ENCODE results near the gene JAG2.

Gene JAG2

GRCh38 chr14:105203701-105204100, 35.1 kb upstream of the JAG2 start:
- DNase-seq (ENCODE audit: low read depth, low spot score) = no peak

- peak; percentile 34 for DNase-seq (ENCODE audit: low read depth, low spot score)
These were observed 34.5 kb upstream of the JAG2 start for GRCh38 chr14:105203057-105203531.

- no peak for DNase-seq (ENCODE audit: low read depth, low spot score)
These were observed 33.4 kb upstream of the JAG2 start for GRCh38 chr14:105201925-105202513.

GRCh38 chr14:105201156-105201924, 32.8 kb upstream of the JAG2 start:
- no peak for DNase-seq (ENCODE audit: low read depth, low spot score)

GRCh38 chr14:105200641-105201040, 32.1 kb upstream of the JAG2 start:
- DNase-seq (ENCODE audit: low read depth, low spot score) = no peak

- no peak for DNase-seq (ENCODE audit: low read depth, low spot score)
These were observed 31.5 kb upstream of the JAG2 start for GRCh38 chr14:105200074-105200473.

GRCh38 chr14:105199093-105199492, 30.5 kb upstream of the JAG2 start:
- DNase-seq (ENCODE audit: low read depth, low spot score) = no peak

- no peak for DNase-seq (ENCODE audit: low read depth, low spot score)
These were observed 30.0 kb upstream of the JAG2 start for GRCh38 chr14:105198588-105198987.

- DNase-seq (ENCODE audit: low read depth, low spot score) = no peak
These were observed 28.6 kb upstream of the JAG2 start for GRCh38 chr14:105197211-105197641.

GRCh38 chr14:105196265-105196960, 27.8 kb upstream of the JAG2 start:
- DNase-seq (ENCODE audit: low read depth, low spot score) = no peak

- DNase-seq (ENCODE audit: low read depth, low spot score) = no peak
These were observed 27.1 kb upstream of the JAG2 start for GRCh38 chr14:105195522-105196264.

GRCh38 chr14:105195051-105195450, 26.5 kb upstream of the JAG2 start:
- no peak for DNase-seq (ENCODE audit: low read depth, low spot score)

- no peak for DNase-seq (ENCODE audit: low read depth, low spot score)
These were observed 25.6 kb upstream of the JAG2 start for GRCh38 chr14:105193916-105194782.

GRCh38 chr14:105192866-105193731, 24.5 kb upstream of the JAG2 start:
- DNase-seq (ENCODE audit: low read depth, low spot score) = no peak

GRCh38 chr14:105187935-105188524, 19.5 kb upstream of the JAG2 start:
- DNase-seq (ENCODE audit: low read depth, low spot score) = no peak

- no peak for DNase-seq (ENCODE audit: low read depth, low spot score)
These were observed 18.5 kb upstream of the JAG2 start for GRCh38 chr14:105187116-105187515.

- DNase-seq (ENCODE audit: low read depth, low spot score) = no peak
These were observed 17.4 kb upstream of the JAG2 start for GRCh38 chr14:105185973-105186372.

- DNase-seq (ENCODE audit: low read depth, low spot score) = no peak
These were observed 16.4 kb upstream of the JAG2 start for GRCh38 chr14:105185001-105185400.

GRCh38 chr14:105184461-105184860, 15.9 kb upstream of the JAG2 start:
- no peak for DNase-seq (ENCODE audit: low read depth, low spot score)
